SK-N-DZ (cell line): ENCODE results near the gene KCP.

Experiments used
- DNase-seq: peaks from one replicate; pipeline ENCODE4 v3.0.0-alpha.2; 2015; ENCODE audit warnings: low spot score

Gene KCP

GRCh38 chr7:128888756-128889095 is 21.8 kb downstream of the KCP start:
- DNase-seq = no peak

GRCh38 chr7:128888039-128888755 is 22.3 kb downstream of the KCP start:
- DNase-seq = no peak

GRCh38 chr7:128887169-128888038 is 23.1 kb downstream of the KCP start:
- no peak for DNase-seq

GRCh38 chr7:128886391-128887168 is 23.9 kb downstream of the KCP start:
- DNase-seq = no peak

- no peak for DNase-seq
Measured at GRCh38 chr7:128885370-128886187, 24.9 kb downstream of the KCP start.

GRCh38 chr7:128884561-128885369 is 25.7 kb downstream of the KCP start:
- DNase-seq = no peak

- peak; percentile 79 for DNase-seq
Measured at GRCh38 chr7:128883622-128884448, 26.7 kb downstream of the KCP start.

GRCh38 chr7:128882134-128882533 is 28.4 kb downstream of the KCP start:
- no peak for DNase-seq

GRCh38 chr7:128881458-128882125 is 28.9 kb downstream of the KCP start:
- DNase-seq = no peak

GRCh38 chr7:128880791-128881457 is 29.6 kb downstream of the KCP start:
- no peak for DNase-seq

- peak; percentile 88 for DNase-seq
Measured at GRCh38 chr7:128879939-128880746, 30.4 kb downstream of the KCP start.

- DNase-seq = no peak
Measured at GRCh38 chr7:128879461-128879938, 31.0 kb downstream of the KCP start.

GRCh38 chr7:128878226-128879105 is 32.0 kb downstream of the KCP start:
- no peak for DNase-seq

- no peak for DNase-seq
Measured at GRCh38 chr7:128877756-128878120, 32.8 kb downstream of the KCP start.

GRCh38 chr7:128876978-128877755 is 33.3 kb downstream of the KCP start:
- DNase-seq = no peak

- DNase-seq = no peak
Measured at GRCh38 chr7:128876586-128876977, 33.9 kb downstream of the KCP start.
